Neural cell (in vitro differentiated cells): ENCODE data around the gene WDFY3. TPM values are rescaled to one million over a fixed set of nuclear protein-coding genes. Genes with fewer than 3 reads are reported as not detected.

Source experiments
- H2AFZ ChIP-seq: fragments of 200-600, 300-800 bp; sonication (generic), shearing (Covaris generic); 2 replicates; pipeline ENCODE4 v1.6.0; 2014; ENCODE audit warnings: low read depth, mild to moderate bottlenecking, antibody characterized with exemption, low read length, moderate library complexity
- H3F3A ChIP-seq: fragments of 200-600 bp; shearing (Covaris generic); 2 replicates; pipeline ENCODE4 v1.6.1; 2016; ENCODE audit warnings: mild to moderate bottlenecking, moderate library complexity, mixed read lengths, antibody characterized with exemption, low read length; ENCODE audit not compliant: insufficient read depth, poor library complexity, severe bottlenecking
- H3K27ac ChIP-seq: fragments of 200-600, 300-800 bp; sonication (generic), shearing (Covaris generic); 2 replicates; pipeline ENCODE4 v1.5.1; 2014; ENCODE audit warnings: mild to moderate bottlenecking, low read length, moderate library complexity
- H3K27me3 ChIP-seq: fragments of 300-800, 200-600 bp; sonication (generic), shearing (Covaris generic); 2 replicates; pipeline ENCODE4 v1.6.0; 2014; ENCODE audit warnings: mild to moderate bottlenecking, low read depth, low read length, moderate library complexity; ENCODE audit not compliant: insufficient read depth
- H3K36me3 ChIP-seq: fragments of 300-800, 200-600 bp; sonication (generic), shearing (Covaris generic); 2 replicates; pipeline ENCODE4 v1.5.1; 2014; ENCODE audit warnings: mild to moderate bottlenecking, antibody characterized with exemption, low read length, moderate library complexity; ENCODE audit not compliant: insufficient read depth
- H3K4me2 ChIP-seq: fragments of 300-800, 200-600 bp; sonication (generic), shearing (Covaris generic); 2 replicates; pipeline ENCODE4 v1.6.0; 2014; ENCODE audit warnings: mild to moderate bottlenecking, low read length
- H3K4me3 ChIP-seq: fragments of 300-800, 200-600 bp; sonication (generic), shearing (Covaris generic); 2 replicates; pipeline ENCODE4 v1.5.1; 2014; ENCODE audit warnings: mild to moderate bottlenecking, low read length, moderate library complexity
- H3K79me2 ChIP-seq: fragments of 200-600 bp; shearing (Covaris generic); replicated peaks from 2 replicates; pipeline ENCODE4 v1.6.0; 2014; ENCODE audit warnings: mild to moderate bottlenecking, low read length, moderate library complexity; ENCODE audit not compliant: insufficient read depth
- H3K9ac ChIP-seq: fragments of 300-800, 200-600 bp; sonication (generic), shearing (Covaris generic); 2 replicates; pipeline ENCODE4 v1.6.1; 2016; ENCODE audit warnings: mild to moderate bottlenecking, low read length, mixed read lengths
- H3K9me2 ChIP-seq: fragments of 200-600 bp; shearing (Covaris generic); 2 replicates; pipeline ENCODE4 v1.6.1; 2016; ENCODE audit warnings: mild to moderate bottlenecking, low read length, mixed read lengths; ENCODE audit not compliant: insufficient read depth
- H3K9me3 ChIP-seq: fragments of 200-600, 300-800 bp; sonication (generic), shearing (Covaris generic); 2 replicates; pipeline ENCODE4 v1.6.1; 2016; ENCODE audit warnings: mild to moderate bottlenecking, mixed run types, low read length, moderate library complexity, mixed read lengths
- H4K20me1 ChIP-seq: fragments of 200-600 bp; shearing (Covaris generic); 2 replicates; pipeline ENCODE4 v1.6.1; 2016; ENCODE audit warnings: mild to moderate bottlenecking, mixed run types; ENCODE audit not compliant: insufficient read depth
- CTCF ChIP-seq: fragments of 450-650 bp; IDR thresholded peaks from 2 replicates; pipeline ENCODE4 v1.5.1; 2014; ENCODE audit warnings: antibody characterized with exemption, mild to moderate bottlenecking, moderate library complexity; ENCODE audit not compliant: poor library complexity, severe bottlenecking
- EP300 ChIP-seq: fragments of 450-650 bp; conservative IDR thresholded peaks from 2 replicates; pipeline ENCODE4 v1.6.1; 2014; ENCODE audit warnings: antibody characterized with exemption, mild to moderate bottlenecking, moderate library complexity; ENCODE audit not compliant: poor library complexity, severe bottlenecking
- EZH2 ChIP-seq: fragments of 200-600, 300-800 bp; shearing (Covaris generic), sonication (generic); IDR thresholded peaks from 2 replicates; pipeline ENCODE4 v1.6.1; 2014; ENCODE audit warnings: antibody characterized with exemption, low read length, borderline replicate concordance, mild to moderate bottlenecking; ENCODE audit not compliant: insufficient read depth, poor library complexity, severe bottlenecking
- MXI1 ChIP-seq: fragments of 450-650 bp; conservative IDR thresholded peaks from 2 replicates; pipeline ENCODE4 v1.6.1; 2014; ENCODE audit warnings: antibody characterized with exemption, mild to moderate bottlenecking; ENCODE audit not compliant: poor library complexity, severe bottlenecking
- POLR2AphosphoS5 ChIP-seq: IDR thresholded peaks from 2 replicates; pipeline ENCODE4 v1.6.1; 2012
- RAD21 ChIP-seq: fragments of 450-650 bp; conservative IDR thresholded peaks from 2 replicates; pipeline ENCODE4 v1.6.1; 2014; ENCODE audit warnings: antibody characterized with exemption, mild to moderate bottlenecking, moderate library complexity
- SMC3 ChIP-seq: fragments of 450-650 bp; conservative IDR thresholded peaks from 2 replicates; pipeline ENCODE4 v1.6.1; 2014; ENCODE audit warnings: antibody characterized with exemption, mild to moderate bottlenecking, moderate library complexity; ENCODE audit not compliant: poor library complexity
- TAF1 ChIP-seq: IDR thresholded peaks from 2 replicates; pipeline ENCODE4 v1.6.1; 2012; ENCODE audit warnings: low read depth
- polyA plus RNA-seq: library from polyadenylated mRNA; depleted of rRNA; stranded (reverse); fragments of >200 nt; gene quantifications from 2 replicates; pipeline ENCODE4 v1.2.3, GENCODE V29; 2014
- TF ChIP-seq, protein P1 (sequence below): IDR thresholded peaks from 2 replicates; pipeline ENCODE4 v1.6.1; 2012; ENCODE audit warnings: borderline replicate concordance

WDFY3 gene
- polyA plus RNA-seq, 1 donor from 2014 or later = 39.8 TPM

- H3K79me2 ChIP-seq = no peaks in the 10 kb centered on the region
- H3K9ac ChIP-seq = no peak overlapping the region
- no peaks in the 10 kb centered on the region for H3K9me2 ChIP-seq
- TF ChIP-seq EZH2 (no peak), EP300 (no peak), POLR2AphosphoS5 (no peak), SMC3 (no peak), TAF1 (no peak), RAD21 (no peak), CTCF (no peak), MXI1 (no peak)
- TF ChIP-seq, protein P1, sequence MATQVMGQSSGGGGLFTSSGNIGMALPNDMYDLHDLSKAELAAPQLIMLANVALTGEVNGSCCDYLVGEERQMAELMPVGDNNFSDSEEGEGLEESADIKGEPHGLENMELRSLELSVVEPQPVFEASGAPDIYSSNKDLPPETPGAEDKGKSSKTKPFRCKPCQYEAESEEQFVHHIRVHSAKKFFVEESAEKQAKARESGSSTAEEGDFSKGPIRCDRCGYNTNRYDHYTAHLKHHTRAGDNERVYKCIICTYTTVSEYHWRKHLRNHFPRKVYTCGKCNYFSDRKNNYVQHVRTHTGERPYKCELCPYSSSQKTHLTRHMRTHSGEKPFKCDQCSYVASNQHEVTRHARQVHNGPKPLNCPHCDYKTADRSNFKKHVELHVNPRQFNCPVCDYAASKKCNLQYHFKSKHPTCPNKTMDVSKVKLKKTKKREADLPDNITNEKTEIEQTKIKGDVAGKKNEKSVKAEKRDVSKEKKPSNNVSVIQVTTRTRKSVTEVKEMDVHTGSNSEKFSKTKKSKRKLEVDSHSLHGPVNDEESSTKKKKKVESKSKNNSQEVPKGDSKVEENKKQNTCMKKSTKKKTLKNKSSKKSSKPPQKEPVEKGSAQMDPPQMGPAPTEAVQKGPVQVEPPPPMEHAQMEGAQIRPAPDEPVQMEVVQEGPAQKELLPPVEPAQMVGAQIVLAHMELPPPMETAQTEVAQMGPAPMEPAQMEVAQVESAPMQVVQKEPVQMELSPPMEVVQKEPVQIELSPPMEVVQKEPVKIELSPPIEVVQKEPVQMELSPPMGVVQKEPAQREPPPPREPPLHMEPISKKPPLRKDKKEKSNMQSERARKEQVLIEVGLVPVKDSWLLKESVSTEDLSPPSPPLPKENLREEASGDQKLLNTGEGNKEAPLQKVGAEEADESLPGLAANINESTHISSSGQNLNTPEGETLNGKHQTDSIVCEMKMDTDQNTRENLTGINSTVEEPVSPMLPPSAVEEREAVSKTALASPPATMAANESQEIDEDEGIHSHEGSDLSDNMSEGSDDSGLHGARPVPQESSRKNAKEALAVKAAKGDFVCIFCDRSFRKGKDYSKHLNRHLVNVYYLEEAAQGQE = no peak
- H3F3A ChIP-seq = no peaks in the 10 kb centered on the region
- peaks cover 17% of the 10 kb centered on the region for H3K36me3 ChIP-seq
- H3K4me3 ChIP-seq = no peak overlapping the region
- no peak overlapping the region for H2AFZ ChIP-seq
- H3K27ac ChIP-seq = no peak overlapping the region
- no peaks in the 10 kb centered on the region for H4K20me1 ChIP-seq
- H3K4me2 ChIP-seq = no peak overlapping the region
- no peaks in the 10 kb centered on the region for H3K27me3 ChIP-seq
- no peaks in the 10 kb centered on the region for H3K9me3 ChIP-seq
These were observed 289.4 kb downstream of the WDFY3 start for GRCh38 chr4:84677093-84677492.

DNA sequence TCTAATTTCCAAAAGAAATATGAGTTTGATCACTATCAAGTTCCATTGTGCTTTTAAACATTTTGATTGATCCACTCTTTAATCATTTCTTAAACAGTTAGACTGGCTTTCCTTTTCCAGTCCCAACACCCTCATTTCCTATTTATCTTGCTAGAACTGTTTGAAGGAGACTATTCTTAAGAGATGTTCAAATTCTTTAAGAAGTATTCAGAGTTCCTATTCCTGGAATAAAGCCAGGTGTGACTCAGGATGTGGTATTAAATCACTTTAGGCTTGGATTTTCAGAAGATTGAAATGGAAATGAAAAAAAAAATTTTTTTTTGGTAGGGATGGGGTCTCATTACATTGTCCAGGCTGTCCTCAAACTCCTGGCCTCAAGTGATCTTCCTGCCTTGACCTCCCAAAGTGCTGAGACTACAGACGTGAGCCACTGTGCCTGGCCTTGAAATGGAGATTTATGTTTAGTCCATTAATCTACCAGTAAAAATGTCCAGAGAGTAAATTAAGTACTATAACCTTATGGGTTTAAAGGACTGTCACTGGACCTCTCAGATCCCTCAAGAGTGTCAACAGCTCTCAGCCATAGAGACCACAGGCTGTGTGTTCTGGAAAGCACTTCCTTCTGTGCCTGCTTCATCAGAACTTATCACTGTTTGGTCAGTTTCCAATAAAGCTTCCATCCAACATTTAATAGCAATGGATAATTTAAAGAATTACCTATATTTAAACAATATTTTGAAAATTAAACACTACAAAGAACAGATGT lies 292.8 kb downstream of the WDFY3 start:
- no peak overlapping the region for H3K9ac ChIP-seq
- H3K27me3 ChIP-seq = no peaks in the 10 kb centered on the region
- TF ChIP-seq EP300 = no peak
- no peak overlapping the region for H2AFZ ChIP-seq
- H3K4me3 ChIP-seq = no peak overlapping the region
- no peaks in the 10 kb centered on the region for H3K79me2 ChIP-seq
- H3K9me2 ChIP-seq = no peaks in the 10 kb centered on the region
- no peak overlapping the region for H3K4me2 ChIP-seq
- H3K36me3 ChIP-seq = peaks cover 13% of the 10 kb centered on the region
- H4K20me1 ChIP-seq = no peaks in the 10 kb centered on the region
- no peaks in the 10 kb centered on the region for H3K9me3 ChIP-seq
- H3K27ac ChIP-seq = no peak overlapping the region
- no peaks in the 10 kb centered on the region for H3F3A ChIP-seq
